ENCODE measurements around the gene TSKU. TPM values are rescaled to one million over a fixed set of nuclear protein-coding genes. Genes with fewer than 3 reads are reported as not detected.

The TSKU gene
- total RNA-seq, 2 donors from 2014 or later, result 39.6 to 41.3 TPM

DNA sequence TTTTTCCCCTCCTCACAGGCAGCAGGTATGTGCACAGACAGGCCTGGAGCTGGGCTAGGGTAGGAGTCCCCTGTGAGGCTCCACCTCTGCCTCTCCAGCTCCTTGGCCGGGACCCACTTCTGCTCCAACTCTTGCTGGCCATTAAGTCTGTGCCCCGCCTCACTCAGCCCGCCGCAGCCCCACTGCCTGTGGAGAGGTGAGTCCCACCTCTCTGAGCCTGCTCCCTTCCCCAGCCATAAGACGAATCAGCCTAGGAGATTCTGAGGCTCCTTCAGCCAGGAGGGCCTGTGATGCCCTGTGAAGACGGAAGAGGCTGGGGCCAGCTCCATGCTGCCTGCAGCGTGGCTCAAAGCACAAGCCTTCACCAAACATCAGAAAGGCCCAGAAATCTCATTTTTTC is 23.0 kb downstream of the TSKU start:
- intact Hi-C loops (cut with DNase I), result loop anchor here (5.0 kb wide), 1 partner anchor 236 kb away; no protein-coding TSS in a partner anchor
- H3K27ac ChIP-seq, result no peak overlapping the region

DNA sequence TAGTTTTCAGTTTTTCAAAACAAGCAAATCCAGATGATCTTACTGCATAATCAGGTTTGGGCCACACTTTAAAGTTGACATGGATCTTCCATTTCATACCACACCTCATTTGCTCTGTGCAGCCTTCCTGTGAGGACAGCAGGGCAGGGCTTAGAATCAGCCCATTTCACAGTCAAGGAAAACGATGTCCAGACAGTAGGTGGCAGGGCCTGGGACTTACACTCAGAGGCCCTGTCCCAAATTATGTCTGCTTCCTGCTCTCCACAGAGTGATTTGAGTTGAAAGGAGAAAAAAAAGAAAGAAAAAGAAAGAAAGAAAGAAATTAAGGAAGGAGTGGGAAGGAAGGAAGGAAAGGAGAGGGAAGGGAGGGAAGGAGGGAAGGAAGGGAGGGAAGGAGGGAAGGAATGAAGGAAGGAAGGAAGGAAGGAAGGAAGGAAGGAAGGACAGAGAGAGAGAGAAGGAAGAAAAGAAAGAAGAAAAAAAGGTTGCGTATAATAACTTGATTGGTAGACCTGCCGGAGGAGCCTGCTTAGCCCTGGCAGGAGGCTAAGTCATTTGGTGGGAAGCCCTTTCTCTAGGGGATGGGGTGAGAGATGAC is 23.6 kb downstream of the TSKU start:
- intact Hi-C loops (cut with DNase I), result loop anchor here (5.0 kb wide), 1 partner anchor 236 kb away; no protein-coding TSS in a partner anchor
- no peak overlapping the region for H3K9ac ChIP-seq (ENCODE audit: low read depth in 2 of 2, low read length in 2 of 2)
- peak; percentile 13 for DNase-seq
- no peak overlapping the region for H3K27ac ChIP-seq
- H3K27me3 ChIP-seq, result no peaks in the 10 kb centered on the region
- TF ChIP-seq, protein P1, sequence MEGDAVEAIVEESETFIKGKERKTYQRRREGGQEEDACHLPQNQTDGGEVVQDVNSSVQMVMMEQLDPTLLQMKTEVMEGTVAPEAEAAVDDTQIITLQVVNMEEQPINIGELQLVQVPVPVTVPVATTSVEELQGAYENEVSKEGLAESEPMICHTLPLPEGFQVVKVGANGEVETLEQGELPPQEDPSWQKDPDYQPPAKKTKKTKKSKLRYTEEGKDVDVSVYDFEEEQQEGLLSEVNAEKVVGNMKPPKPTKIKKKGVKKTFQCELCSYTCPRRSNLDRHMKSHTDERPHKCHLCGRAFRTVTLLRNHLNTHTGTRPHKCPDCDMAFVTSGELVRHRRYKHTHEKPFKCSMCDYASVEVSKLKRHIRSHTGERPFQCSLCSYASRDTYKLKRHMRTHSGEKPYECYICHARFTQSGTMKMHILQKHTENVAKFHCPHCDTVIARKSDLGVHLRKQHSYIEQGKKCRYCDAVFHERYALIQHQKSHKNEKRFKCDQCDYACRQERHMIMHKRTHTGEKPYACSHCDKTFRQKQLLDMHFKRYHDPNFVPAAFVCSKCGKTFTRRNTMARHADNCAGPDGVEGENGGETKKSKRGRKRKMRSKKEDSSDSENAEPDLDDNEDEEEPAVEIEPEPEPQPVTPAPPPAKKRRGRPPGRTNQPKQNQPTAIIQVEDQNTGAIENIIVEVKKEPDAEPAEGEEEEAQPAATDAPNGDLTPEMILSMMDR (IDR thresholded peaks at IDR 0.05), result no peak
- no peaks in the 10 kb centered on the region for H3K9me3 ChIP-seq
- no peak overlapping the region for H3K4me3 ChIP-seq
- no peaks in the 10 kb centered on the region for H3K36me3 ChIP-seq
- H3K4me1 ChIP-seq, result no peaks in the 10 kb centered on the region

More for the DNA sequence above, 23.0 kb downstream of the TSKU start:
- Histone ChIP-seq H3K36me3 (no peaks in the 10 kb centered on the region), H3K27me3 (no peaks in the 10 kb centered on the region), H3K4me1 (no peaks in the 10 kb centered on the region), H3K9me3 (no peaks in the 10 kb centered on the region), H3K9ac (ENCODE audit: low read depth in 2 of 2, low read length in 2 of 2) (no peak overlapping the region), H3K4me3 (no peak overlapping the region)
- TF ChIP-seq, protein P1 (IDR thresholded peaks at IDR 0.05), result no peak
- DNase-seq, result peak; percentile 19

DNA sequence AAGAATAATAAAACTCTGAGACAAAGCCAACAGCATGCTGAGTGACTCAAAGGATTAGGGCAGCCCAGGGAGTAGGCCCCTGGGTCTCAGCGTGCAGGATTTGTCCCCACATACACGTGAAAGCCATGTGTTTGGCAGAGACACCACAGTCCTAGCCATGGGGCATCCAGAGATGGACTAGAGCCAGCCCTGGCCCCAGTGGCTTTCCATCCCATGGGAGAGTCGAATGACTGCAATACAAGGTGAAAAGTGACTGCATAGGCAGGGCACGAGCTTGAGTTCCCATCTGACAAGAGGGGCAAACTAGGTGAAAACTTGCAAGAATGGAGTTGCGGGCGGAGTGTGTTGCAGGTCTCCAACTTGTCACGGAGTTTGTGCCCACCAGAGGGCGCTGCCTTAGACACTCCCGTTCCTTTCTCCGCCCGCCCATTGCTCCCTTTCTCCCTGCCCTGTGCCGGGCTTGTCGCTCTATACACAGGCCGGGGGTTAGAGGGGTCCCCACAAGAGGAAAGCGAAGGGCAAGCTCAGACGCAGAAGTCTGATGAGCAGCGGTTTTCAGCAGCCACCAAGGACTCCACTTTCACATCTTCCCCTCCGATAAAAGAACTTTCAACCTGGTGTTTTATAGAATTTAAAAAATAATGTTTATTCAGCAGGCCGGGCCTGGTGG is 24.2 kb downstream of the TSKU start:
- intact Hi-C loops (cut with DNase I), result loop anchor here (5.0 kb wide), 1 partner anchor 235 kb away; no protein-coding TSS in a partner anchor

DNA sequence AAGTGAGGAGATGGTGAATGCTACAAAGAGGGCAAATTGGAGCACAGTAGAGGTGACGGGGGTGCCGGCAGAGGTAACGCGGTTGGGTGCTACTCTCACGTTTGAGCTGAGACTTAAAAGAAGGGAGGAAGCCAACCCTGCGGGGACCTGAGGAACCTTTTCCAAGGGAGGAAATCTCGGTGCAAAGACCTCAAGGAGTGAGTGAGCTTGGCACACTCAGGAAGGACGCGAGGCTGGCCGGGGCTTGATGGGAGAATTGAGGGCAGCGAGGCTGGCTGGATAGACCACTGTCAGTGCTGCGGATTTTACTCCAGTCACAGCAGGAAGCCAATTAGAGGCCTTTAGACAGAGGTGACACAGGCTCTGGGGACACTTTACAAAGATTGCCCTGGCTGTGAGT is 25.0 kb downstream of the TSKU start:
- H3K4me3 ChIP-seq, result no peak overlapping the region
- H3K4me1 ChIP-seq, result no peaks in the 10 kb centered on the region
- TF ChIP-seq, protein P1 (IDR thresholded peaks at IDR 0.05), result no peak
- peak; percentile 16 for DNase-seq
- H3K27me3 ChIP-seq, result no peaks in the 10 kb centered on the region
- H3K9me3 ChIP-seq, result no peaks in the 10 kb centered on the region
- intact Hi-C loops (cut with DNase I), result loop anchor here (5.0 kb wide), 1 partner anchor 234 kb away; no protein-coding TSS in a partner anchor
- H3K36me3 ChIP-seq, result no peaks in the 10 kb centered on the region
- no peak overlapping the region for H3K27ac ChIP-seq
- H3K9ac ChIP-seq (ENCODE audit: low read depth in 2 of 2, low read length in 2 of 2), result no peak overlapping the region

More for the DNA sequence above, 24.2 kb downstream of the TSKU start:
- Histone ChIP-seq H3K9me3 (no peaks in the 10 kb centered on the region), H3K9ac (ENCODE audit: low read depth in 2 of 2, low read length in 2 of 2) (no peak overlapping the region), H3K36me3 (no peaks in the 10 kb centered on the region), H3K27me3 (no peaks in the 10 kb centered on the region), H3K4me3 (no peak overlapping the region), H3K4me1 (no peaks in the 10 kb centered on the region), H3K27ac (no peak overlapping the region)
- TF ChIP-seq, protein P1 (IDR thresholded peaks at IDR 0.05), result peak; percentile 68
- peak; percentile 90 for DNase-seq

DNA sequence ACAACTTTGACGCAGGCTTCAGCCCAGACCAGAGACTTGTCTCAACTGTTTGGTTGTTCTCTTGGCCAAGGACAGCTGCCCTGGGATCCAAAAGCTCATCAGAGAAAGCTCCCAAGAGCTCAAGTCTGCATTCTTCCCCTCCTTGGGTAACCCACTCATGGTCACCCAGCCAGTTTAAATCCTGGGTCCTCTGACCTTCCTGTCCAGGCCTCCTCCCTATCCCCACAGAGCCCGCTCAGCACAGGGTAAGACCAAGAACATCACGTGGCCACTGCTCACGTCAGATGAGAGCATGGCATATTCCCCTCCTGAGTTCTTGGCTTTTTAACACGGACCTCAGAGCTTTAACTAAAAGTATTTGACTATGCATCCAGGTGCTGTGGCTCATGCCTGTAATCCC is 25.8 kb downstream of the TSKU start:
- Histone ChIP-seq H3K36me3 (no peaks in the 10 kb centered on the region), H3K27ac (no peak overlapping the region), H3K9me3 (no peaks in the 10 kb centered on the region), H3K9ac (ENCODE audit: low read depth in 2 of 2, low read length in 2 of 2) (no peak overlapping the region), H3K27me3 (no peaks in the 10 kb centered on the region), H3K4me1 (no peaks in the 10 kb centered on the region), H3K4me3 (no peak overlapping the region)
- DNase-seq, result peak; percentile 12
- intact Hi-C loops (cut with DNase I), result loop anchor here (5.0 kb wide), 1 partner anchor 233 kb away; no protein-coding TSS in a partner anchor
- TF ChIP-seq, protein P1 (IDR thresholded peaks at IDR 0.05), result no peak
